H1 (cell line): Measurements from ENCODE around the gene CACNA1B. TPM values are rescaled to one million over a fixed set of nuclear protein-coding genes. Genes with fewer than 3 reads are reported as not detected.

Source experiments
- BCL11A ChIP-seq, 2 experiments: IDR thresholded peaks; one replicate each; pipeline ENCODE4 v1.6.1; 2011; ENCODE audit warnings: low read depth in 2 of 2, low read length in 2 of 2, mild to moderate bottlenecking in 2 of 2
- HDAC2 ChIP-seq, 2 experiments: fragments of 300-600 bp in 1 of 2; sonication (generic) in 1 of 2; IDR thresholded peaks; 2 replicates each; pipeline ENCODE4 v1.6.1; 2011 to 2012; ENCODE audit warnings: low read depth in 2 of 2, low read length in 2 of 2, mild to moderate bottlenecking in 2 of 2, moderate library complexity in 2 of 2, borderline replicate concordance in 1 of 2, inconsistent platforms in 1 of 2
- MAFK ChIP-seq: IDR thresholded peaks from 2 replicates; pipeline ENCODE4 v1.6.1; 2012; ENCODE audit warnings: low read depth, mild to moderate bottlenecking, improper control_type of control experiment, low read length
- SAP30 ChIP-seq: fragments of 300-600 bp; sonication (generic); IDR thresholded peaks from 2 replicates; pipeline ENCODE4 v1.7.1; 2012; ENCODE audit warnings: low read length, moderate library complexity, mild to moderate bottlenecking, inconsistent platforms; ENCODE audit not compliant: insufficient read depth, insufficient replicate concordance
- polyA plus RNA-seq, 7 experiments: library from polyadenylated mRNA; depleted of rRNA in 3 of 7; stranded (reverse) in 5 of 7; unstranded in 2 of 7; fragments of >200 nt in 5 of 7; fragments of 200-250 nt in 2 of 7; gene quantifications; 1 replicate in 5 of 7; 2 replicates in 1 of 7; 4 replicates in 1 of 7; pipeline versions ENCODE4 v1.2.1 to v1.2.3, GENCODE V29; 2011 to 2013; ENCODE audit warnings: missing spikeins in 2 of 7, mixed read lengths in 2 of 7
- total RNA-seq: library from RNA; stranded (reverse); fragmentation: NEBNext Ultra II Directional; extraction: Animal tissue kit (Norgen Biotek cat#: 25700); gene quantifications from 2 replicates; pipeline ENCODE4 v1.2.1, GENCODE V29; 2021
- TF ChIP-seq, protein P1 (sequence below): fragments of 300-600 bp; sonication (generic); IDR thresholded peaks from 2 replicates; pipeline ENCODE4 v1.7.1; 2012; ENCODE audit warnings: low read length, moderate library complexity, mild to moderate bottlenecking, inconsistent platforms; ENCODE audit not compliant: insufficient replicate concordance

Gene CACNA1B
- total and polyA plus RNA-seq, 2 of the 8 experiments (the other 6 are each of a cell fraction or from before 2014, with no cell fraction given), result 1.5 to 5.7 TPM

DNA sequence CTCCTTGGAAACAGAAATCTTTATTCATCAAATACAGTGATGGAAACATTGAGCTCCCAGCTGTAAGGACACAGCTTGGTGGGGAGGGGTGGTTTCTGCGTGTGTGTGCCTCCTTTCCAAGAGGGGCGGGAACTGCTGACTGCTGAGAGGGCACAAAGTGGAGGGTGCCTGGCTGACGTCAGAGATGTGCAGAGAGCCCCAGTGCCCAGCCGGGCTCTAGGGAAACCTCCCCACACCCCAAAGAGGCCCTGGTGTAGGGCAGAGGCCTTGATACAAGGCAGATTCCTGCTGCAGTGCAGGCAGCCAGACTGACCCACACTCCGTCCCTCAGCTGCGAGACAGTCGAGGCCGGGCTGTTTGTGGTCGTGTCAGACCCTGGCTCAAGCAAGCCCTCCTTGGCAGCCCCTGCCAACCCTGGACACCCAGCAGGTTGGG, 191.0 kb downstream of the CACNA1B start (continued):
- TF ChIP-seq, protein P1, sequence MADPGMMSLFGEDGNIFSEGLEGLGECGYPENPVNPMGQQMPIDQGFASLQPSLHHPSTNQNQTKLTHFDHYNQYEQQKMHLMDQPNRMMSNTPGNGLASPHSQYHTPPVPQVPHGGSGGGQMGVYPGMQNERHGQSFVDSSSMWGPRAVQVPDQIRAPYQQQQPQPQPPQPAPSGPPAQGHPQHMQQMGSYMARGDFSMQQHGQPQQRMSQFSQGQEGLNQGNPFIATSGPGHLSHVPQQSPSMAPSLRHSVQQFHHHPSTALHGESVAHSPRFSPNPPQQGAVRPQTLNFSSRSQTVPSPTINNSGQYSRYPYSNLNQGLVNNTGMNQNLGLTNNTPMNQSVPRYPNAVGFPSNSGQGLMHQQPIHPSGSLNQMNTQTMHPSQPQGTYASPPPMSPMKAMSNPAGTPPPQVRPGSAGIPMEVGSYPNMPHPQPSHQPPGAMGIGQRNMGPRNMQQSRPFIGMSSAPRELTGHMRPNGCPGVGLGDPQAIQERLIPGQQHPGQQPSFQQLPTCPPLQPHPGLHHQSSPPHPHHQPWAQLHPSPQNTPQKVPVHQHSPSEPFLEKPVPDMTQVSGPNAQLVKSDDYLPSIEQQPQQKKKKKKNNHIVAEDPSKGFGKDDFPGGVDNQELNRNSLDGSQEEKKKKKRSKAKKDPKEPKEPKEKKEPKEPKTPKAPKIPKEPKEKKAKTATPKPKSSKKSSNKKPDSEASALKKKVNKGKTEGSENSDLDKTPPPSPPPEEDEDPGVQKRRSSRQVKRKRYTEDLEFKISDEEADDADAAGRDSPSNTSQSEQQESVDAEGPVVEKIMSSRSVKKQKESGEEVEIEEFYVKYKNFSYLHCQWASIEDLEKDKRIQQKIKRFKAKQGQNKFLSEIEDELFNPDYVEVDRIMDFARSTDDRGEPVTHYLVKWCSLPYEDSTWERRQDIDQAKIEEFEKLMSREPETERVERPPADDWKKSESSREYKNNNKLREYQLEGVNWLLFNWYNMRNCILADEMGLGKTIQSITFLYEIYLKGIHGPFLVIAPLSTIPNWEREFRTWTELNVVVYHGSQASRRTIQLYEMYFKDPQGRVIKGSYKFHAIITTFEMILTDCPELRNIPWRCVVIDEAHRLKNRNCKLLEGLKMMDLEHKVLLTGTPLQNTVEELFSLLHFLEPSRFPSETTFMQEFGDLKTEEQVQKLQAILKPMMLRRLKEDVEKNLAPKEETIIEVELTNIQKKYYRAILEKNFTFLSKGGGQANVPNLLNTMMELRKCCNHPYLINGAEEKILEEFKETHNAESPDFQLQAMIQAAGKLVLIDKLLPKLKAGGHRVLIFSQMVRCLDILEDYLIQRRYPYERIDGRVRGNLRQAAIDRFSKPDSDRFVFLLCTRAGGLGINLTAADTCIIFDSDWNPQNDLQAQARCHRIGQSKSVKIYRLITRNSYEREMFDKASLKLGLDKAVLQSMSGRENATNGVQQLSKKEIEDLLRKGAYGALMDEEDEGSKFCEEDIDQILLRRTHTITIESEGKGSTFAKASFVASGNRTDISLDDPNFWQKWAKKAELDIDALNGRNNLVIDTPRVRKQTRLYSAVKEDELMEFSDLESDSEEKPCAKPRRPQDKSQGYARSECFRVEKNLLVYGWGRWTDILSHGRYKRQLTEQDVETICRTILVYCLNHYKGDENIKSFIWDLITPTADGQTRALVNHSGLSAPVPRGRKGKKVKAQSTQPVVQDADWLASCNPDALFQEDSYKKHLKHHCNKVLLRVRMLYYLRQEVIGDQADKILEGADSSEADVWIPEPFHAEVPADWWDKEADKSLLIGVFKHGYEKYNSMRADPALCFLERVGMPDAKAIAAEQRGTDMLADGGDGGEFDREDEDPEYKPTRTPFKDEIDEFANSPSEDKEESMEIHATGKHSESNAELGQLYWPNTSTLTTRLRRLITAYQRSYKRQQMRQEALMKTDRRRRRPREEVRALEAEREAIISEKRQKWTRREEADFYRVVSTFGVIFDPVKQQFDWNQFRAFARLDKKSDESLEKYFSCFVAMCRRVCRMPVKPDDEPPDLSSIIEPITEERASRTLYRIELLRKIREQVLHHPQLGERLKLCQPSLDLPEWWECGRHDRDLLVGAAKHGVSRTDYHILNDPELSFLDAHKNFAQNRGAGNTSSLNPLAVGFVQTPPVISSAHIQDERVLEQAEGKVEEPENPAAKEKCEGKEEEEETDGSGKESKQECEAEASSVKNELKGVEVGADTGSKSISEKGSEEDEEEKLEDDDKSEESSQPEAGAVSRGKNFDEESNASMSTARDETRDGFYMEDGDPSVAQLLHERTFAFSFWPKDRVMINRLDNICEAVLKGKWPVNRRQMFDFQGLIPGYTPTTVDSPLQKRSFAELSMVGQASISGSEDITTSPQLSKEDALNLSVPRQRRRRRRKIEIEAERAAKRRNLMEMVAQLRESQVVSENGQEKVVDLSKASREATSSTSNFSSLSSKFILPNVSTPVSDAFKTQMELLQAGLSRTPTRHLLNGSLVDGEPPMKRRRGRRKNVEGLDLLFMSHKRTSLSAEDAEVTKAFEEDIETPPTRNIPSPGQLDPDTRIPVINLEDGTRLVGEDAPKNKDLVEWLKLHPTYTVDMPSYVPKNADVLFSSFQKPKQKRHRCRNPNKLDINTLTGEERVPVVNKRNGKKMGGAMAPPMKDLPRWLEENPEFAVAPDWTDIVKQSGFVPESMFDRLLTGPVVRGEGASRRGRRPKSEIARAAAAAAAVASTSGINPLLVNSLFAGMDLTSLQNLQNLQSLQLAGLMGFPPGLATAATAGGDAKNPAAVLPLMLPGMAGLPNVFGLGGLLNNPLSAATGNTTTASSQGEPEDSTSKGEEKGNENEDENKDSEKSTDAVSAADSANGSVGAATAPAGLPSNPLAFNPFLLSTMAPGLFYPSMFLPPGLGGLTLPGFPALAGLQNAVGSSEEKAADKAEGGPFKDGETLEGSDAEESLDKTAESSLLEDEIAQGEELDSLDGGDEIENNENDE, result no peak
- no peak for TF ChIP-seq HDAC2 (IDR thresholded peaks at IDR 0.05; ENCODE audit: borderline replicate concordance in 1 of 2, low read depth in 2 of 2, low read length in 2 of 2)
- TF ChIP-seq SAP30, result no peak
- TF ChIP-seq MAFK, result no peak
- TF ChIP-seq BCL11A (IDR thresholded peaks at IDR 0.05; ENCODE audit: low read depth in 2 of 2, low read length in 2 of 2), result no peak
